Measurements from ENCODE around the gene ITPR2.

The ITPR2 gene

DNA sequence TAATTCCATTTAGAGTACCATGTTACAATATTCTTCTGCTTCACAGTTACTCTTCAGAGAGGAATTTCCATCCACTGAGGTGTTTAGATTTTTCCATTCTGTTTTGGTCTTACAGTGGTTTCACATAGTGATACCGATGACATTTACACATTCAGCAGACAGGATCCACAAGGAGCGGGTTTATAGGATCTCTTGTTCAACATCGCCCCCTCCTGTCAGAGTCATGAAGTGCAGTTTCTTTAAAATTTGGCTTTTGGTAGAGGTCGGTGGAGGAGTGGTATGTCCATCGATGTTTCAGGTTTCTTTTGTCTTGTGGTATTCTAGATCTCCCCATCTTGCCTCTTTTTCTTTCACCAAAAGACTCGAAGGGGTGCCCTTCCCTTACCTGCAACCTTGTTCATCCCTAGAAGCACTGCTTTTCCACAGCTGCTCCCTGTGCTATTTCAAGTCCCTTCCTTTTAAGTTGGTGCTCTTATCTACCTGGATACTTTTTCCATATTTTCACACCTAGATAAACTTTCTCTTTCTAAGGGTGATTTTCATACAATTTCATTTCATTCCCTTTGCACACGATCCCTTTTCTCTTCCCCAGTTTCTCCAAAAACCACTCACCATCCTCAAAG is 181.3 kb downstream of the ITPR2 start:
- Histone ChIP-seq H3K4me3 (ENCODE audit: low read depth, low read length, poor library complexity, severe bottlenecking) (no peak overlapping the region), H3K9me3 (ENCODE audit: low read length) (no peaks in the 10 kb centered on the region), H3K27ac (ENCODE audit: low read depth, low read length, poor library complexity, severe bottlenecking) (no peak overlapping the region), H3K9ac (ENCODE audit: low read length) (no peak overlapping the region), H3K27me3 (ENCODE audit: insufficient read depth, low read length) (no peaks in the 10 kb centered on the region), H2AFZ (ENCODE audit: low read length) (no peak overlapping the region), H3F3A (ENCODE audit: insufficient read depth, low read length) (no peaks in the 10 kb centered on the region), H3K9me2 (ENCODE audit: low read depth, low read length) (no peaks in the 10 kb centered on the region), H3K79me2 (ENCODE audit: insufficient read depth, low read length) (no peaks in the 10 kb centered on the region), H3K4me2 (ENCODE audit: low read length) (no peak overlapping the region), H4K20me1 (ENCODE audit: insufficient read depth, low read length) (no peaks in the 10 kb centered on the region), H3K36me3 (ENCODE audit: insufficient read depth, low read length) (peaks cover 75% of the 10 kb centered on the region), H3K4me1 (ENCODE audit: insufficient read depth, low read length, severe bottlenecking) (no peaks in the 10 kb centered on the region)
- TF ChIP-seq, protein P1, sequence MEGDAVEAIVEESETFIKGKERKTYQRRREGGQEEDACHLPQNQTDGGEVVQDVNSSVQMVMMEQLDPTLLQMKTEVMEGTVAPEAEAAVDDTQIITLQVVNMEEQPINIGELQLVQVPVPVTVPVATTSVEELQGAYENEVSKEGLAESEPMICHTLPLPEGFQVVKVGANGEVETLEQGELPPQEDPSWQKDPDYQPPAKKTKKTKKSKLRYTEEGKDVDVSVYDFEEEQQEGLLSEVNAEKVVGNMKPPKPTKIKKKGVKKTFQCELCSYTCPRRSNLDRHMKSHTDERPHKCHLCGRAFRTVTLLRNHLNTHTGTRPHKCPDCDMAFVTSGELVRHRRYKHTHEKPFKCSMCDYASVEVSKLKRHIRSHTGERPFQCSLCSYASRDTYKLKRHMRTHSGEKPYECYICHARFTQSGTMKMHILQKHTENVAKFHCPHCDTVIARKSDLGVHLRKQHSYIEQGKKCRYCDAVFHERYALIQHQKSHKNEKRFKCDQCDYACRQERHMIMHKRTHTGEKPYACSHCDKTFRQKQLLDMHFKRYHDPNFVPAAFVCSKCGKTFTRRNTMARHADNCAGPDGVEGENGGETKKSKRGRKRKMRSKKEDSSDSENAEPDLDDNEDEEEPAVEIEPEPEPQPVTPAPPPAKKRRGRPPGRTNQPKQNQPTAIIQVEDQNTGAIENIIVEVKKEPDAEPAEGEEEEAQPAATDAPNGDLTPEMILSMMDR (IDR thresholded peaks at IDR 0.05; ENCODE audit: low read length): peak; percentile 88
- no peak for TF ChIP-seq EZH2 (IDR thresholded peaks at IDR 0.05; ENCODE audit: borderline replicate concordance, low read length)

DNA sequence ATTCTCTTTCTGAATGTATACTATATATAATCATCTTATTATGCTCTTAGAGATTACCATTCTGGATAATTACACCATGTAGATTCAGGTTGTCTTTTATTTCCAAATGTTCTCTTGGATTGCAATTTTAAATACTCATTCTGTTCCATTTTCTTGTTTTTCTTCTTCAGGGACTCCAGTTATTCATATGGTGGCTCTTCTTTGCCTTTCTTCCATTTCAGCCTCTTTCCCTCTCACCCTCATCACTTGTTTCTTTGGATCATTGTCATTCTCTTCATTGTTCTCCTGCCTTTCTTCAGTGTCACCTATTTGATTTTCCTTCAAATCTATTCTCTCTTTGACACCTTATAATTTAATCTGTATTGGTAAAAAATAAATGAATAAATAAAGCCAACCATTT is 182.0 kb downstream of the ITPR2 start:
- H3K79me2 ChIP-seq (ENCODE audit: insufficient read depth, low read length): no peaks in the 10 kb centered on the region
- peaks cover 69% of the 10 kb centered on the region for H3K36me3 ChIP-seq (ENCODE audit: insufficient read depth, low read length)
- no peak overlapping the region for H3K4me3 ChIP-seq (ENCODE audit: low read depth, low read length, poor library complexity, severe bottlenecking)
- H3K9me2 ChIP-seq (ENCODE audit: low read depth, low read length): no peaks in the 10 kb centered on the region
- no peak overlapping the region for H2AFZ ChIP-seq (ENCODE audit: low read length)
- H3K9me3 ChIP-seq (ENCODE audit: low read length): no peaks in the 10 kb centered on the region
- no peak overlapping the region for H3K4me2 ChIP-seq (ENCODE audit: low read length)
- no peaks in the 10 kb centered on the region for H3F3A ChIP-seq (ENCODE audit: insufficient read depth, low read length)
- H3K27ac ChIP-seq (ENCODE audit: low read depth, low read length, poor library complexity, severe bottlenecking): no peak overlapping the region
- H3K27me3 ChIP-seq (ENCODE audit: insufficient read depth, low read length): no peaks in the 10 kb centered on the region
- TF ChIP-seq, protein P1 (IDR thresholded peaks at IDR 0.05; ENCODE audit: low read length): no peak
- no peak for TF ChIP-seq EZH2 (IDR thresholded peaks at IDR 0.05; ENCODE audit: borderline replicate concordance, low read length)
- H4K20me1 ChIP-seq (ENCODE audit: insufficient read depth, low read length): no peaks in the 10 kb centered on the region
- H3K9ac ChIP-seq (ENCODE audit: low read length): no peak overlapping the region
- no peaks in the 10 kb centered on the region for H3K4me1 ChIP-seq (ENCODE audit: insufficient read depth, low read length, severe bottlenecking)

DNA sequence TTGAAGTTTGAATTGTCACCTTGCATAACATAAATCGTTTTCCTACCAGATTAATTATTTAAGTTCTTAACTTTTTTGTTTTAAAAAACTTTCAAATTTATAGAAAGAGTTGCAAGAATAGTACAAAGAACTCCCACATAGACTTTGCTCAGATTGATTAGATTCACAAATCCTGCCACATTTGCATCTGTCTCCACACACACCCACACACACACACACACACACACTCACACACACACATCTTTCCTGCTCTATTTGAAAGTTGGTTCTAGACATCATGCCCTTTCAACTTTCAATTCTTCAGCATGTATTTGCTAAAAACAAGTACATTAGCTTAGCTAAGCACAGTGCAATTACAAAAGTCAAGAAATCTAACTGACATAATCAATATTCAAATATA is 184.0 kb downstream of the ITPR2 start:
- Histone ChIP-seq H4K20me1 (ENCODE audit: insufficient read depth, low read length) (no peaks in the 10 kb centered on the region), H3K4me1 (ENCODE audit: insufficient read depth, low read length, severe bottlenecking) (no peaks in the 10 kb centered on the region), H3K27ac (ENCODE audit: low read depth, low read length, poor library complexity, severe bottlenecking) (no peak overlapping the region), H2AFZ (ENCODE audit: low read length) (no peak overlapping the region), H3K36me3 (ENCODE audit: insufficient read depth, low read length) (peaks cover 49% of the 10 kb centered on the region; the same call in 1 of the 2 replicates), H3K9ac (ENCODE audit: low read length) (no peak overlapping the region), H3K79me2 (ENCODE audit: insufficient read depth, low read length) (no peaks in the 10 kb centered on the region), H3K9me3 (ENCODE audit: low read length) (no peaks in the 10 kb centered on the region), H3K4me2 (ENCODE audit: low read length) (no peak overlapping the region), H3K4me3 (ENCODE audit: low read depth, low read length, poor library complexity, severe bottlenecking) (no peak overlapping the region), H3F3A (ENCODE audit: insufficient read depth, low read length) (no peaks in the 10 kb centered on the region), H3K9me2 (ENCODE audit: low read depth, low read length) (no peaks in the 10 kb centered on the region), H3K27me3 (ENCODE audit: insufficient read depth, low read length) (no peaks in the 10 kb centered on the region)
- TF ChIP-seq, protein P1 (IDR thresholded peaks at IDR 0.05; ENCODE audit: low read length): no peak
- TF ChIP-seq EZH2 (IDR thresholded peaks at IDR 0.05; ENCODE audit: borderline replicate concordance, low read length): no peak

Measured in OCI-LY1 (cell line).